RWPE2 (cell line): ENCODE results near the gene METTL25.

Experiments used
- ATAC-seq: fragments of 200-7000 bp; cut with Tn5 transposase; 3 replicates; pipeline ENCODE4 v1.9.1; 2021; ENCODE audit warnings: low read depth
- DNase-seq: peaks from one replicate; pipeline ENCODE4 v3.0.0-alpha.2; 2020; ENCODE audit warnings: low spot score
- H3K27ac ChIP-seq: fragments of 450-650 bp; 2 replicates; pipeline ENCODE4 v1.5.1; 2017; ENCODE audit warnings: mild to moderate bottlenecking; ENCODE audit not compliant: poor library complexity, severe bottlenecking
- H3K27me3 ChIP-seq: fragments of 250-450 bp; sonication (Bioruptor Pico); 2 replicates; pipeline ENCODE4 v1.5.1; 2021; ENCODE audit warnings: mild to moderate bottlenecking, moderate library complexity; ENCODE audit not compliant: insufficient read depth, poor library complexity, severe bottlenecking
- H3K36me3 ChIP-seq: fragments of 250-450 bp; sonication (Bioruptor Pico); 2 replicates; pipeline ENCODE4 v1.5.1; 2020; ENCODE audit warnings: low read depth, mild to moderate bottlenecking, moderate library complexity
- H3K4me1 ChIP-seq: fragments of 250-450 bp; sonication (Bioruptor Pico); 2 replicates; pipeline ENCODE4 v1.5.1; 2021; ENCODE audit warnings: mild to moderate bottlenecking, moderate library complexity; ENCODE audit not compliant: insufficient read depth, poor library complexity, severe bottlenecking
- H3K4me3 ChIP-seq: fragments of 250-450 bp; sonication (Bioruptor Pico); 2 replicates; pipeline ENCODE4 v1.5.1; 2021; ENCODE audit warnings: mild to moderate bottlenecking, moderate library complexity; ENCODE audit not compliant: severe bottlenecking
- H3K9me3 ChIP-seq: fragments of 250-450 bp; sonication (Bioruptor Pico); 2 replicates; pipeline ENCODE4 v1.5.1; 2021; ENCODE audit warnings: mild to moderate bottlenecking, moderate library complexity; ENCODE audit not compliant: severe bottlenecking
- TF ChIP-seq, protein P1 (sequence below): fragments of 450-650 bp; IDR thresholded peaks from one replicate; pipeline ENCODE4 v1.5.1; 2017; ENCODE audit warnings: mild to moderate bottlenecking, moderate library complexity; ENCODE audit not compliant: poor library complexity, severe bottlenecking

Gene METTL25

DNA sequence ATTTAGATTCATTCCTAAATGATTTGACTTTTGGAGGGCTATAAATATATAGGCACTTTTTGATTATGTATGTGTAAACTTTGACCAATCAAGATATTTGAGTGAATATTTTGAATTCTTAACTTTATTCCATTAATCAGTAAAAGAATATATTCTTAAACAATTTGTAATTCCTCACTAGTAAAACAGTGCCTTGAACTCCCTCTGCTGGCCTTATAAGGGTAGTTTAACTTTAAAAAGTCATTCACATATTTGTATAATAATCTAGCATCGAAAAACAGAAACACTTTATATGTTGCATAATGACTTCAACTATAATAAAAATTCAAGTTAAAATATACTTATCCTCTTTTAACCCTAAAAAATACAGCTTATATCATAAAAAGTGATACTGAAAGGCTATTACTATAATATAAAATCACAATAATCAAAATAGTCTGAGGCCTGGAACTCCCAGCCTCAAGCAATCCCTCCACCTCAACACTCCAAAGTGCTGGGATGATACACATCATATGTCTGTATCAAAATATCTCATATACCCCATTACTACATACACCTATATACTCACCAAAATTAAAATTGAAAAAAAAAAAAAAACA is 31.3 kb upstream of the METTL25 start:
- Histone ChIP-seq H3K4me3 (no peak overlapping the region), H3K36me3 (no peaks in the 10 kb centered on the region), H3K4me1 (no peaks in the 10 kb centered on the region), H3K9me3 (no peaks in the 10 kb centered on the region), H3K27ac (no peak overlapping the region), H3K27me3 (no peaks in the 10 kb centered on the region)
- DNase-seq = no peak
- no peak for ATAC-seq
- TF ChIP-seq, protein P1, sequence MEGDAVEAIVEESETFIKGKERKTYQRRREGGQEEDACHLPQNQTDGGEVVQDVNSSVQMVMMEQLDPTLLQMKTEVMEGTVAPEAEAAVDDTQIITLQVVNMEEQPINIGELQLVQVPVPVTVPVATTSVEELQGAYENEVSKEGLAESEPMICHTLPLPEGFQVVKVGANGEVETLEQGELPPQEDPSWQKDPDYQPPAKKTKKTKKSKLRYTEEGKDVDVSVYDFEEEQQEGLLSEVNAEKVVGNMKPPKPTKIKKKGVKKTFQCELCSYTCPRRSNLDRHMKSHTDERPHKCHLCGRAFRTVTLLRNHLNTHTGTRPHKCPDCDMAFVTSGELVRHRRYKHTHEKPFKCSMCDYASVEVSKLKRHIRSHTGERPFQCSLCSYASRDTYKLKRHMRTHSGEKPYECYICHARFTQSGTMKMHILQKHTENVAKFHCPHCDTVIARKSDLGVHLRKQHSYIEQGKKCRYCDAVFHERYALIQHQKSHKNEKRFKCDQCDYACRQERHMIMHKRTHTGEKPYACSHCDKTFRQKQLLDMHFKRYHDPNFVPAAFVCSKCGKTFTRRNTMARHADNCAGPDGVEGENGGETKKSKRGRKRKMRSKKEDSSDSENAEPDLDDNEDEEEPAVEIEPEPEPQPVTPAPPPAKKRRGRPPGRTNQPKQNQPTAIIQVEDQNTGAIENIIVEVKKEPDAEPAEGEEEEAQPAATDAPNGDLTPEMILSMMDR = peak; percentile 75

- H3K27ac ChIP-seq = no peak overlapping the region
- TF ChIP-seq, protein P1 = no peak
- no peak overlapping the region for H3K4me3 ChIP-seq
- H3K4me1 ChIP-seq = no peaks in the 10 kb centered on the region
- H3K9me3 ChIP-seq = no peaks in the 10 kb centered on the region
- no peaks in the 10 kb centered on the region for H3K27me3 ChIP-seq
- DNase-seq (no peak), ATAC-seq (no peak)
- H3K36me3 ChIP-seq = no peaks in the 10 kb centered on the region
These were observed 30.5 kb upstream of the METTL25 start for GRCh38 chr12:82327861-82328260.

GRCh38 chr12:82329508-82329907 is 28.8 kb upstream of the METTL25 start:
- no peaks in the 10 kb centered on the region for H3K4me1 ChIP-seq
- H3K9me3 ChIP-seq = no peaks in the 10 kb centered on the region
- TF ChIP-seq, protein P1 = no peak
- H3K27me3 ChIP-seq = no peaks in the 10 kb centered on the region
- H3K27ac ChIP-seq = no peak overlapping the region
- DNase-seq = no peak
- H3K36me3 ChIP-seq = no peaks in the 10 kb centered on the region
- H3K4me3 ChIP-seq = no peak overlapping the region
- ATAC-seq = no peak

DNA sequence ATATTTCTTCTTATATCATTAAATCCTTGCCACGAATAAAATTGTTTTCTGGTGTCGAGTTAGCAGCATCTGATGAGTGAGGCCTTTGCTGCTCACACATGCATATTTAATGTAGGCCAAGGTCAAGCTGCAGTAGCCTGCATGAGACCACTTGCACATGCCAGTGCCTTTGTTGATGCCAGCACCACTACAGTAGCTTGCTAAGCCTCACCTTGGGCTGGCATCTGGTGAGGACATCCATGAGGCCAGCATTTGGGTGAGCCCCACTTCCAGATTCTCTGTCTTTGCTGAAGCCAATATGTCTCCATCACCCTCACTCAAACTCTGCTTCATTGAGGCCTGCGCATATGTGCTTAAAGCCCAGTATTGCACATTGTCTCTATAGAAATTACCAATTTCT is 8.2 kb upstream of the METTL25 start:
- DNase-seq (no peak), ATAC-seq (0 out of 3 replicates have a peak, but pooled peaks have one; percentile 17)
- Histone ChIP-seq H3K9me3 (no peaks in the 10 kb centered on the region), H3K27me3 (no peaks in the 10 kb centered on the region), H3K36me3 (peaks cover 35% of the 10 kb centered on the region), H3K27ac (no peak overlapping the region), H3K4me1 (no peaks in the 10 kb centered on the region), H3K4me3 (no peak overlapping the region)
- TF ChIP-seq, protein P1 = no peak

GRCh38 chr12:82351390-82351789 is 6.9 kb upstream of the METTL25 start:
- no peak for DNase-seq
- Histone ChIP-seq H3K27ac (no peak overlapping the region), H3K4me3 (no peak overlapping the region), H3K9me3 (no peaks in the 10 kb centered on the region), H3K27me3 (no peaks in the 10 kb centered on the region), H3K4me1 (no peaks in the 10 kb centered on the region), H3K36me3 (peaks cover 48% of the 10 kb centered on the region)
- ATAC-seq = no peak
- TF ChIP-seq, protein P1 = no peak
